GM19372 (cell line): ENCODE measurements around the gene TBC1D10A.

Experiments
- ATAC-seq: cut with Tn5 transposase; IDR thresholded peaks from one replicate; pipeline ENCODE4 v1.9.1; 2021; ENCODE audit warnings: mild to moderate bottlenecking, low read depth, moderate library complexity; ENCODE audit not compliant: unreplicated experiment

TBC1D10A gene

GRCh38 chr22:30287648-30288418, 38.9 kb downstream of the TBC1D10A start:
- no peak for ATAC-seq

DNA sequence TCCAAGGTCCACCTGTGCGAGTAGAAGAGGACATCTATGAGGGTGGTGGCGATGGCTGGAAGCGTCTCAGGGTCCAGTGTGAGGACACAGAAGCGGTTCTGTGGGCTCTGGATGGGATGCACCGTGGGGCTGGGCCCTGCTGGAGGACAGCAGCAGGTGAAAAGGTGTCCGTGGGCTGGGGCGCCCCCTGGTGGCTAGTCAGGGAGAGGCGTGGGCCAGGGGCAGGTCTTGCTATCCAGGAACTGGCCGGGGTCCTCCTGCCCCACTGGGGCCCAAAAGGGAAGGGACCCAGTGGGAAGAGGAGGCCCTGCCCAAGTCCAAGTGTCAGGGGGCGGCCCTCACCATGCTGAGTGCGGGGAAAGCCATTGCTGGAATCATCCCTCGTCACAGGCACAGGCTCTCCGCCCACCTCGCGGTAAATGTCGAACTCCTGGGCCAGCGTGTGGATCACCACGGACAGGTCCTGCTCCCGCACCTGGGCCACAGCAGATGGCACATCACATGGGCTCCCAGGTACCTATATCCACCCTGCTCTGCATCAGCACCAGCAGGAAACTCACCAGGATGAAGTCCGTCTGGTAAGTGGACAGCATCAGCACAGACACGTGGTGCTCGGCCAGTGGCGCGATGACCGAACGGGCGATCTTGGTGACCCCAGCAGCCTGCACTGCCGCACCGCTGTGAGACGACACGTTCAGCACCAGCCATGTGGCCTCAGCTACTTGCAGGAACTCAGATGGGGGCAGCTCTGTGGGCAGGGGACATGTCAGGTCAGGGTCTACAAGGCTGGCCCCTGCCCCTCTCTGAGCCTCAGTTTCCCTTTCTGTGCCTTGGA, 39.7 kb downstream of the TBC1D10A start:
- no peak for ATAC-seq

DNA sequence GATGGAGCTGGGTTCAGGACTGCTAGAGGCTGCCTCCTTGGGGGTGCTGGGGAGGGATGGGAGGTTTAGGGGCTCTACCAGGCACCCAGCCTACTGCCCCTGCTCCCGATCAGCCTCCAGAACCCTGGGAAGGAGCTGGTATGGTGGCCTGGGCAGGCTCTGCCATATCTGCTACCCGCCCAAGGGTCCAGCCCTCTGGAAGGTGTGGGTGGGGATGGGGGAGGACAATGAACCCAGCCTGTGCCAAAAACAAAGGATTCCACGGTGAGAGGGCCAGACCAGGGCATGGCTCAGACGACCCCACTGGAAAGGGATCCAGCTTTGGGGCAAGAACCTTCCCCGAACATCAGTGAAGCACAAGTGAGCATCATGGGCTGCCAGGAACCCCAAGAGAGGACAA, 40.4 kb downstream of the TBC1D10A start:
- no peak for ATAC-seq

GRCh38 chr22:30285846-30286200, 40.9 kb downstream of the TBC1D10A start:
- ATAC-seq = no peak

- no peak for ATAC-seq
These were observed 41.4 kb downstream of the TBC1D10A start for GRCh38 chr22:30285176-30285845.

- ATAC-seq = no peak
These were observed 42.1 kb downstream of the TBC1D10A start for GRCh38 chr22:30284666-30285065.

- ATAC-seq = no peak
These were observed 42.6 kb downstream of the TBC1D10A start for GRCh38 chr22:30284172-30284571.

DNA sequence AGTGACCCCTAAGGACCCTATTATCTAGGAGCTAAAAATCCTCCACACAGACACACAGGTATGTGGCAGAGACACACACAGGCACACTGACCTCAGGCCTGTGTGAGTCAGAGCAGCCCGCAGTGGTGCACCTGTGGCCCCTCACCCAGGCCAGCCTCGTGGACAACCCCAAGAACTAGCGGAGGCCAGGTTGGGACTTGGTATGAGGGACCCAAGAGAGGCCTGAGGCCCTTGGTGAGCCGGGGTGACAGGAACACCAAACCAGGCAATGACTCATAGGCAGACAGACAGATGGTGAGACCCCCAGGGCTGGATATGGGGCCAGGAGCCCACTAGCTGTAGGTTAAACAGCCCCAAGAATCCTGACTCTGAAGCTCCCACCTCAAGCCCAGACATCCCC, 43.4 kb downstream of the TBC1D10A start:
- no peak for ATAC-seq

DNA sequence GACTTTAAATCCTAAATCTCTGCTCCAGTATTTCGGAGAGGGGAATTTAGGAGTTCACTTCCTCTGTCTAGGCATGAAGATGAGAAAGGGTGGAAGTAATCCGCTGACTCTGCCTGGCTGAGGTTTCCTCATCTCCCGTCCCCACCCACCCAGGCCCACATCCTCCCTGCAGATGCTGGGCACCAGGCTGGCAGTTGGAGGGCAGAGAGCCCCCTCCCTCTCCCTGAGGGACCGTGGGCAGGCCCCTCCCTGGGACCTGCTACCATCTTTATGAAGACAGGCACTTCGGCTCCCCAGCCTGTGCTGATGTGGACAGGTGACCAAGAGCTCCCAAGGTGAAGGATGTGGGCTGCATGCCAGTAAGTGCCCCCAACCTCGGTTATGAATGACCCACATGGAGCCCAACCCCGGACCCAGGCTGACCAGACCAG, 44.1 kb downstream of the TBC1D10A start:
- no peak for ATAC-seq

DNA sequence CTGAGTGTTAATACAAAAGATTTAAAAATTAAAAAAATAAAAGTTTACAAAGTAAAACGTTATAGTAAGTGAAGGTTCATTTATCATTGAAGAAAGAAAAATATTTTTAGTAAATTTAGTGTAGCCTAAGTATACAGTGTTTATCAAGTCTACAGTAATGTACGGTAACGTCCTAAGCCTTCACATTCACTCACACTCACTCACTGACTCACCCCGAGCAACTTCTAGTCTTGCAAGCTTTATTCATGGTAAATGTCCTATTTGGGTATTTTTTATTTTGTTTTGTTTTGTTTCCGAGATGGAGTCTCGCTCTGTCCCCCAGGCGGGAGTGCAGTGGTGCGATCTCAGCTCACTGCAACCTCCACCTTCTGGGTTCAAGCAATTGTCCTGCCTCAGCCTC, 46.2 kb downstream of the TBC1D10A start:
- no peak for ATAC-seq

DNA sequence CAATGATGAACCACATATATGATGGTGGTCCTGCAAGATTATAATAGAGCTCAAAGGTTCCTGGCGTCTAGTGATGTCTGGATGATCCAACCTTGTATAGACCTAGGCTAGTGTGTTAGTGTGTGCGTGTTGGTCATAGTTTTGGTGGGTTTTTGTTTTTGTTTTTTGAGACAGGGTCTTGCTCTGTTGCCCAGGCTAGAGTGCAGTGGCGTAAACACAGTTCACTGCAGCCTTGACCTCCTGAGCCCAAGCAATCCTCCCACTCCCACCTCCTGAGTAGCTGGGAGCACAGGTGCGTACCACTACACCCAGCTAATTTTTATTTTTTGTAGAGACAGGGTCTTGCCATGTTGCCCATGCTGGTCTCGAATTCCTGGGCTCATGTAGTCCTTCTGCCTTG, 46.8 kb downstream of the TBC1D10A start:
- ATAC-seq = no peak

- ATAC-seq = no peak
These were observed 47.5 kb downstream of the TBC1D10A start for GRCh38 chr22:30279046-30279788.

- no peak for ATAC-seq
These were observed 49.0 kb downstream of the TBC1D10A start for GRCh38 chr22:30277547-30278344.

GRCh38 chr22:30276039-30276438, 50.7 kb downstream of the TBC1D10A start:
- ATAC-seq = no peak

GRCh38 chr22:30275625-30276024, 51.1 kb downstream of the TBC1D10A start:
- ATAC-seq = no peak

DNA sequence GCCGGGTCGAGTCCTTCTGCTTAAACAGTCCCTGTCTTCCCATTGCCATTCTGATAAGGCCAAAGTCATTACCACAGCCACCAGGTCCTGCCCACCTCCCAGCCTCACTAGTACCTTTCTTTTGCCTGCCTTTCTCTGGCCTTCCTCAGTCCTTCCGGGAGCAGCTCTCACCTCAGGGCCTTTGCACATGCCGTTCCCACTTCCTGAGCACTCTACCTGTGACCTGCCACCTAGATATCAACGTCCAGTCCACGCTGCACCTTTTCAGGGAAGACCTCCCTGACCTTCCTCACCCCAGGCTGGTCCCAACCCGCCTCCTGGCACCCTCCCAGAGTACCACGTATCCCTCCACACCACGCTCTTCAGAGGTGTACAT, 52.3 kb downstream of the TBC1D10A start:
- ATAC-seq = no peak

- ATAC-seq = no peak
These were observed 52.9 kb downstream of the TBC1D10A start for GRCh38 chr22:30273711-30274436.

GRCh38 chr22:30272781-30273601, 53.8 kb downstream of the TBC1D10A start:
- ATAC-seq = no peak
